ENCODE data around the gene RAB6B.

- TF ChIP-seq CTCF (IDR thresholded peaks at IDR 0.05), result no peak
- TF ChIP-seq POLR2AphosphoS5 (IDR thresholded peaks at IDR 0.05), result no peak
Observed at GRCh38 chr3:133805384-133805701, 90.3 kb downstream of the RAB6B start.

Measured in breast epithelium (tissue), 3 donors.